HG03558 (cell line): Measurements from ENCODE around the gene PARP14.
"Not testable (repeated sequence)": the region's sequence is repeated elsewhere in the genome, so short reads cannot be mapped to it uniquely, and the experiment has no call there.

ENCODE experiments used
- ATAC-seq: cut with Tn5 transposase; IDR thresholded peaks from one replicate; pipeline ENCODE4 v1.9.1; 2021; ENCODE audit warnings: moderate number of reproducible peaks; ENCODE audit not compliant: unreplicated experiment; ENCODE audit errors: extremely low read depth

Gene PARP14

DNA sequence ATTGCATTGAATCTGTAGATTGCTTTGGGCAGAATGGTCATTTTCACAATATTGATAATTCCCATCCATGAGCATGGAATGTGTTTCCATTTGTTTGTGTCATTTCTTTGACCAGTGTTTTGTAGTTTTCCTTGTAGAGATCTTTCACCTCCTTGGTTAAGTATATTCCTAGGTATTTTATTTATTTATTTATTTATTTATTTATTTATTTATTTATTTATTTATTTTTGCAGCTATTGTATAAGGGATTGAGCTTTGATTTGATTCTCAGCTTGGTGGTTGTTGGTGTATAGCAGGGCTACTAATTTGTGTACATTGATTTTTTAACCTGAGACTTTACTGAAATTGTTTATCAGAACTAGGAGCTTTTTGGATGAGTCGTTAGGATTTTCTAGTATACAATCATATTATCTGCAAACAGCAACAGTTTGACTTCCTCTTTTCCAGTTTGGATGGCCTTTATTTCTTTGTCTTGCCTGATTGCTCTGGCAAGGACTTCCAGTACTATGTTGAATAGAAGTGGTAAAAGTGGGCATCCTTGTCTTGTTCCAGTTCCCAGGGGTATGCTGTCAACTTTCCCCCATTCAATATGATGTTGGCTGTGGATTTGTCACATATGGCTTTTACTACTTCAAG is 30.1 kb downstream of the PARP14 start:
- ATAC-seq = not testable (repeated sequence)

DNA sequence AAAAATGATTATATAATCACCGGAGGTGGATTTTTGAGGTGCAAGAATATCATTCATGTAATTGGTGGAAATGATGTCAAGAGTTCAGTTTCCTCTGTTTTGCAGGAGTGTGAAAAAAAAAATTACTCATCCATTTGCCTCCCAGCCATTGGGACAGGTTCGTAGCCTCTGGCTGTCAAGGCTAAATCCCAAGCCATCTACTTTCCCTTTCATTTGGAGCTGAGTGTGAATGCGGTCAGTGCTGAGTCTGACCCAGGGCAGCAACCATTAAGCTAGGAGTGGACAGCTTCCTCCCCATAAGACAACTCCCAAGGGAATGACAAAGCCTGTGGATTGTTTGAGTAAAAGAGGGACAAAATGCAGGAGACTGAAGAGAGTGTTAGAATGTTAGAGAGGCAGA is 33.6 kb downstream of the PARP14 start:
- ATAC-seq = no peak

GRCh38 chr3:122716667-122717066 is 36.0 kb downstream of the PARP14 start:
- ATAC-seq = no peak

- no peak for ATAC-seq
Measured at GRCh38 chr3:122719273-122719921, 38.8 kb downstream of the PARP14 start.

DNA sequence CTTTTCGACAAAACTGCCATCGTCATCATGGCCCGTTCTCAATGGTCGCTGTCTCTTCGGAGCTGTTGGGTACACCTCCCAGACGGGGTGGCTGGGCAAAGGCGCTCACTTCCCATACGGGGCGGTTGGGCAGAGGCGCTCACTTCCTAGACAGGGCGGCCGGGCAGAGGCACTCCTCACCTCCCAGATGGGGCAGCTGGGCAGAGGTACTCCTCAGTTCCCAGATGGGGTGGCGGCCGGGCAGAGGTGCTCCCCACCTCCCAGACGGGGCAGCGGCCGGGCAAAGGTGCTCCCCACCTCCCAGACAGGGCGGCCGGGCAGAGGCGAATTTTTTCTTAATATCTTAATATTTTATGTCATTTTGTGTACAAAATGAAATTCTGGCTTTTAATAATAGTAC is 44.5 kb downstream of the PARP14 start:
- no peak for ATAC-seq

GRCh38 chr3:122727294-122727693 is 46.7 kb downstream of the PARP14 start:
- ATAC-seq = no peak

- no peak for ATAC-seq
Measured at GRCh38 chr3:122727766-122728165, 47.1 kb downstream of the PARP14 start.

GRCh38 chr3:122728186-122728585 is 47.5 kb downstream of the PARP14 start:
- no peak for ATAC-seq

DNA sequence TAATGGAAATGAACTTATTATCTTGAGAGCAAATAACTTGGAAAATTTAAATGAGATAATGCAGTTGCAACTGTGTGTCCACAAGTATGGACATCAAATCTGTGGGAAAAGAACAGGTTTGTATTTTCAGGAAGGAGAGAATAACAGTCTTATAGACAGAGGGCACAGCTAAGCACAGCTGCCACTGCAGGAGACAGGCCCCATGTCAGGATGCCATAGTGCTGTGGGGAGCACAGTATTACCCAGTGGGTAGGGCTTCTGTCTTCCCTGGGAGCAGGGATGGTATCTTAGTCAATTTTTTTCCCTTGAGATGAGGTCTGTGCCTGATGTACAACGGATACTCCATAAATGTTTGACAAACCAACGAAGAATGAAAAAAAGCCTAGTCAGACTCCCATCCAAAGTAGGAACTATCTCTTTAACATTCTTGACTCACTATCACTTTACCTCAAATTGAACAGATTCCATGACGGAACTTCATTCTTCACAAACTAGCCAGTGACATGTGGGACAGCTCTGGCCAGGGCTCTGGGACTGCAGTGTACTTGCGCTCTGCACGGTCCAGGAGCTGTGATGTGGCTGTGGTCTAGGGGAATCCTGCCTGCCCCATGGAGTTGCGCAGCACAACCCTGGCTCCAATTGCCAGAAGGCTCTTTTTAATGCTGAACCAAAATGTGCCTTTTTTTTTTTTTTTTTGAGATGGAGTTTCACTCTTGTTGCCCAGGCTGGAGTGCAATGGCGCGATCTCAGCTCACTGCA is 48.3 kb downstream of the PARP14 start:
- no peak for ATAC-seq

GRCh38 chr3:122730240-122730639 is 49.6 kb downstream of the PARP14 start:
- no peak for ATAC-seq

DNA sequence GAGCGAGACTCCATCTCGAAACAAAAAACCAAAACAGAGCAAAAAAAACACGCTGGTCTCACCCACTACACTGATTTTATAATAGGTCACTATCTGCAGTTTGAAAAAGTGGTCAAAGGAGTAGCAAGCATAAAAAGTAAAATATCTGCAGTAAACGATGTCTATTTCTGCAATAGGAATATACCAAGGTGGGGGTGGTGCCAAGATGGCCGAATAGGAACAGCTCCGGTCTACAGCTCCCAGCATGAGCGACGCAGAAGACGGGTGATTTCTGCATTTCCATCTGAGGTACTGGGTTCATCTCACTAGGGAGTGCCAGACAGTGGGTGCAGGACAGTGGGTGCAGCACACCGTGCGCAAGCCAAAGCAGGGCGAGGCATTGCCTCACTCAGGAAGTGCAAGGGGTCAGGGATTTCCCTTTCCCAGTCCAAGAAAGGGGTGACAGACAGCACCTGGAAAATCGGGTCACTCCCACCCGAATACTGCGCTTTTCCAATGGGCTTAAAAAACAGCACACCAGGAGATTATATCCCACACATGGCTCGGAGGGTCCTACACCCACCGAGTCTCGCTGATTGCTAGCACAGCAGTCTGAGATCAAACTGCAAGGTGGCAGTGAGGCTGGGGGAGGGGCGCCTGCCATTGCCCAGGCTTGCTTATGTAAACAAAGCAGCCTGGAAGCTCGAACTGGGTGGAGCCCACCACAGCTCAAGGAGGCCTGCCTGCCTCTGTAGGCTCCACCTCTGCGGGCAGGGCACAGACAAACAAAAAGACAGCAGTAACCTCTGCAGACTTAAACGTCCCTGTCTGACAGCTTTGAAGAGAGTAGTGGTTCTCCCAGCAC is 52.3 kb downstream of the PARP14 start:
- ATAC-seq = not testable (repeated sequence)

- no peak for ATAC-seq
Measured at GRCh38 chr3:122739172-122739571, 58.5 kb downstream of the PARP14 start.

DNA sequence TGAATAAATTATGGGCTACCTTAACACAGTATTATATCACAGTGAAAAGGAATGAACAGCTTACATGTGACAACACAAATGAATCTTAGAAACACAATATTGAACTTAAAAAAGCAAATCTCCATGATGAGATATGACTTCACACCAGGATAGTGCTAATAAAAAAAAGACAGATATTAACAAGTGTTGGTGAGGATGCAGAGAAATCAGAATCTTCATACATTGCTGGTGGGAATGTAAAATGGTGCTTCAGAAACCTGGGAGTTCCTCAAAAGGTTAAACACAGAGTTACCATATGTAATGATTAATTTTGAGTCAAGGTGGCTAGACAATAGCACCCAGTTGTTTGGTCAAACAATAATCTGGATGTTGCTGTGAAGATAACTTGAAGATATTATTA is 61.6 kb downstream of the PARP14 start:
- no peak for ATAC-seq

- no peak for ATAC-seq
Measured at GRCh38 chr3:122743581-122744120, 63.0 kb downstream of the PARP14 start.

GRCh38 chr3:122745369-122746021 is 64.9 kb downstream of the PARP14 start:
- ATAC-seq = no peak

- not testable (repeated sequence) for ATAC-seq
Measured at GRCh38 chr3:122747295-122747694, 66.7 kb downstream of the PARP14 start.

DNA sequence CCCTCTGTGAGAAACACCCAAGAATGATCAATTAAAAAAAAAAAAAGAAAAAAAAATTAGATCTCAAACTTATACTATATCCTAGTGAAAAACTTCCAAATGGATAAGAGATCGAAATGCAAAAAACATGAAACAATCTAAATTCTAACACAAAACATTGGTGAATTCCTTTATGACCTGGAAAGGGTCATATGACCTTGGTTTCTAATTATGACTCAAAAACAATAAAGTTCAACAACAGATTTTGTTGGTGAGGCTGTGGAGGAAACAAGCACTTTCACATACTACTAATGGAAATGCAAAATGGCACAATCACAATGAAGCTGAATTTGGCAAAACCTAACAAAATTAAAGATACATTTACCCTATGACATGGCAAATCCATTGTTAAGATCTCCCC is 67.7 kb downstream of the PARP14 start:
- ATAC-seq = no peak

DNA sequence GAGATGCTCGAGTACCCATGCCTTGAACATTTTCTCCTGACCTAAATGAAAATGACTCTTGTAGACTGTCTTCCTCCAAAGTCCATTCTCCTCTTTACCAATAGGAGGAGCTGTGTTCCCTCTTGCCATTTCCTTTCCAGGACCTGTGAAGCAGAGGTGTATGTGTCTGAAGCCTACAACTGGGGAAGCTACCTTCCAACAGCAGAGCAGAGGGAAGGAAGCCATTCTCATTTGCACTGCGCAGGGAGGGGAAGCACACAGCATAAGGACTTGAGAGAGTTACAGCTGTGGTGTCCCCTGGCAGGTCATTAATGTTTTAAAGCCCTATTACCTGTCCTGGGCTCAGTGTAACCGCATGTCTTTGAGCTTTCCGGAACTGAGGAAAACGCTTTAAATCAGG is 74.3 kb downstream of the PARP14 start:
- ATAC-seq = no peak

DNA sequence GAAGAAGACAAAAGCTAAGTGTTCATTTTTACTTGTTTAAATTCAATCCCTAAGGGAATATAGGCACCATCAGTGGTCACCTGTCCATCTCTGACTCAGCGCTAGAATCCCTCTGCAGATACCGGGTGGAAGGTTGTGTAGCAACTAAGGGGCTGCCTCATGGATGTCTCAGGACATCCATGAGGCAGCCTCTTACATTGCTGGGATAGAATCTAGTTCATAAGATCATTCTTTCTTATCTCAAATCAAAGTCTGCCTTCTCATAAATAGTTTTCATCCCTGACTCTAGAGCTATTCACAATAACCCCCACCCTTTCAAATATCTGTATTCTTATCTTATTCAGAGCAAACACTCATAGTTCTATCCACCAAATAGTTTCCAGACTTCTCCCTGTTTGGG is 74.9 kb downstream of the PARP14 start:
- ATAC-seq = no peak
